Esophagus muscularis mucosa (tissue), 4 donors: Measurements from ENCODE around the gene HTR3E. TPM values are rescaled to one million over a fixed set of nuclear protein-coding genes. Genes with fewer than 3 reads are reported as not detected.
A peak's percentile ranks its signal among the peaks of the same experiment; 100 is the strongest.
"Not testable (repeated sequence)": the region's sequence is repeated elsewhere in the genome, so short reads cannot be mapped to it uniquely, and the experiment has no call there.

Experiments used
- DNase-seq: peaks from one replicate; pipeline ENCODE4 v3.0.0-alpha.2; 2017; ENCODE audit errors: extremely low spot score
- H3K27ac ChIP-seq, 4 donors: fragments of 200-600 bp; sonication (generic); replicated peaks in 1 of 4; 1 replicate in 3 of 4; 2 replicates in 1 of 4; pipeline ENCODE4 v1.5.1; 2016 to 2019; ENCODE audit warnings: mild to moderate bottlenecking in 1 of 4
- H3K27me3 ChIP-seq, 4 donors: fragments of 200-600 bp; sonication (generic); one replicate each; pipeline versions ENCODE4 v1.5.1 to v1.6.0; 2016 to 2019
- H3K36me3 ChIP-seq, 4 donors: fragments of 200-600 bp; sonication (generic); one replicate each; pipeline ENCODE4 v1.5.1; 2016 to 2019
- H3K4me1 ChIP-seq, 4 donors: fragments of 200-600 bp; sonication (generic); one replicate each; pipeline ENCODE4 v1.5.1; 2016 to 2019
- H3K4me3 ChIP-seq, 4 donors: fragments of 200-600 bp; sonication (generic); 1 replicate in 2 of 4; 2 replicates in 2 of 4; pipeline ENCODE4 v1.5.1; 2016 to 2019; ENCODE audit warnings: mild to moderate bottlenecking in 4 of 4, moderate library complexity in 1 of 4
- H3K9me3 ChIP-seq, 4 donors: fragments of 200-600 bp; sonication (generic); 1 replicate in 3 of 4; 2 replicates in 1 of 4; pipeline ENCODE4 v1.5.1; 2016 to 2019
- CTCF ChIP-seq, 3 experiments: fragments of 200-600 bp in 2 of 3; fragments of 450-650 bp in 1 of 3; sonication (generic) in 2 of 3; IDR thresholded peaks; one replicate each; pipeline ENCODE4 v1.5.1; 2017 to 2019; ENCODE audit warnings: antibody characterized with exemption in 3 of 3, mild to moderate bottlenecking in 2 of 3, moderate library complexity in 1 of 3
- EP300 ChIP-seq: sonication (generic); formaldehyde crosslinking; IDR thresholded peaks from one replicate; pipeline ENCODE4 v1.6.1; 2017; ENCODE audit warnings: antibody characterized with exemption
- POLR2A ChIP-seq: fragments of 450-650 bp; IDR thresholded peaks from one replicate; pipeline ENCODE4 v1.6.1; 2017; ENCODE audit warnings: antibody characterized with exemption, moderate library complexity, mild to moderate bottlenecking, low read depth
- POLR2AphosphoS5 ChIP-seq, 2 donors: sonication (generic); formaldehyde crosslinking; IDR thresholded peaks; one replicate each; pipeline ENCODE4 v1.6.1; 2017; ENCODE audit warnings: antibody characterized with exemption in 2 of 2
- WGBS: methylation state at CpG from one replicate; pipeline ENCODE4 v1.1.5; 2018; 5-methylcytosine and 5-hydroxymethylcytosine counted together
- intact Hi-C: fragments of 100-400 bp; cut with DNase I; formaldehyde crosslinking; loops from one replicate; pipeline ENCODE4 v1.15.1; 2023
- small RNA-seq, 3 donors: library from RNA; depleted of rRNA; stranded (forward); fragments of <200 nt; gene quantifications; one replicate each; pipeline ENCODE3, GENCODE V24; 2016
- total RNA-seq, 4 donors: library from RNA; depleted of rRNA; stranded (reverse); fragments of >200 nt; gene quantifications; one replicate each; pipeline versions ENCODE4 v1.1.0 to v1.2.1, GENCODE V29; 2016

HTR3E gene
- total RNA-seq, 4 donors from 2014 or later = not detected

DNA sequence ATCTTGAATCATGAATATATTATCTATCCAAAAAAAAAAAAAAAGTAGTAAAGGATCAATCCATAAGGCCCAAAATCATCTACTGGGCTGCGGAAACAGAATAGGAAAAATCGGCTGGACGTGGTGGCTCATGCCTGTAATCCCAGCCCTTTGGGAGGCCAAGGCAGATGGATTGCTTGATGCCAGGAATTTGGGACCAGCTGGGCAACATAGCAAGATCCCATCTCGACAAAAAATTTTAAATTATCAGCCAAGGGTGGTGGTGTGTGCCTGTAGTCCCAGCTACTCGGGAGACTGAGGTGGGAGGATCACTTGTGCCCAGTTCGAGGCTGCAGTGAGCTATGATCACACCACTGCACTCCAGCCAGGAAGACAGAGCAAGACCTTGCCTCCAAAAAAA is 52.3 kb downstream of the HTR3E start:
- H3K36me3 ChIP-seq = peaks cover 8 to 28% (median 27%) of the 10 kb centered on the region in 4 donors
- H3K27ac ChIP-seq = no peak overlapping the region
- no peaks in the 10 kb centered on the region for H3K27me3 ChIP-seq
- H3K4me3 ChIP-seq = no peak overlapping the region
- no peak for TF ChIP-seq EP300
- TF ChIP-seq POLR2AphosphoS5 (IDR thresholded peaks at IDR 0.05) = no peak
- no peak for TF ChIP-seq CTCF (IDR thresholded peaks at IDR 0.05)
- no peak for TF ChIP-seq POLR2A
- H3K4me1 ChIP-seq = peaks cover 12 to 21% (median 18%) of the 10 kb centered on the region in 4 donors
- no peak for DNase-seq
- no peaks in the 10 kb centered on the region for H3K9me3 ChIP-seq
- intact Hi-C loops = loop anchor here (5.0 kb wide), 2 partner anchors 38 to 103 kb away; partner anchors contain the start of gene ABCF3
- WGBS = 95% methylated on average over 6 of the region's 6 CpGs

GRCh38 chr3:184149770-184150169 is 52.9 kb downstream of the HTR3E start:
- not testable (repeated sequence) for H3K9me3 ChIP-seq, DNase-seq, H3K4me3 ChIP-seq, H3K27me3 ChIP-seq, H3K27ac ChIP-seq
- intact Hi-C loops = loop anchor here (5.0 kb wide), 2 partner anchors 38 to 103 kb away; partner anchors contain the start of gene ABCF3
- WGBS = 40% methylated on average over 4 of the region's 6 CpGs
- Histone ChIP-seq H3K4me1 (peaks cover 19 to 23% (median 21%) of the 10 kb centered on the region in 4 donors), H3K36me3 (peaks cover 1 to 21% (median 21%) of the 10 kb centered on the region in 4 donors)

- TF ChIP-seq POLR2AphosphoS5 (IDR thresholded peaks at IDR 0.05) (peak; percentile 39 to 73), EP300 (no peak)
- H3K9me3 ChIP-seq = no peaks in the 10 kb centered on the region
- peak within 1 kb of the TSS; percentile 89 to 96 (median 95) for H3K27ac ChIP-seq
- 14% methylated on average over 2 of the region's 84 CpGs for WGBS
- peaks cover 49 to 55% (median 54%) of the 10 kb centered on the region in 4 donors for H3K4me1 ChIP-seq
- H3K27me3 ChIP-seq = no peaks in the 10 kb centered on the region
- no peaks in the 10 kb centered on the region for H3K36me3 ChIP-seq
- DNase-seq = no peak
- intact Hi-C loops = loop anchor here (1.0 kb wide), 1 partner anchor 32 kb away; no protein-coding TSS in a partner anchor
- H3K4me3 ChIP-seq = peak within 1 kb of the TSS; percentile 70 to 98 (median 96)
These were observed 58.2 kb downstream of the HTR3E start, which contains the start of gene DVL3 for GRCh38 chr3:184154885-184155643. Gene DVL3, plus strand, starts transcription at chr3:184155377. Its CDS starts 259 bp downstream, at chr3:184155636.

DNA sequence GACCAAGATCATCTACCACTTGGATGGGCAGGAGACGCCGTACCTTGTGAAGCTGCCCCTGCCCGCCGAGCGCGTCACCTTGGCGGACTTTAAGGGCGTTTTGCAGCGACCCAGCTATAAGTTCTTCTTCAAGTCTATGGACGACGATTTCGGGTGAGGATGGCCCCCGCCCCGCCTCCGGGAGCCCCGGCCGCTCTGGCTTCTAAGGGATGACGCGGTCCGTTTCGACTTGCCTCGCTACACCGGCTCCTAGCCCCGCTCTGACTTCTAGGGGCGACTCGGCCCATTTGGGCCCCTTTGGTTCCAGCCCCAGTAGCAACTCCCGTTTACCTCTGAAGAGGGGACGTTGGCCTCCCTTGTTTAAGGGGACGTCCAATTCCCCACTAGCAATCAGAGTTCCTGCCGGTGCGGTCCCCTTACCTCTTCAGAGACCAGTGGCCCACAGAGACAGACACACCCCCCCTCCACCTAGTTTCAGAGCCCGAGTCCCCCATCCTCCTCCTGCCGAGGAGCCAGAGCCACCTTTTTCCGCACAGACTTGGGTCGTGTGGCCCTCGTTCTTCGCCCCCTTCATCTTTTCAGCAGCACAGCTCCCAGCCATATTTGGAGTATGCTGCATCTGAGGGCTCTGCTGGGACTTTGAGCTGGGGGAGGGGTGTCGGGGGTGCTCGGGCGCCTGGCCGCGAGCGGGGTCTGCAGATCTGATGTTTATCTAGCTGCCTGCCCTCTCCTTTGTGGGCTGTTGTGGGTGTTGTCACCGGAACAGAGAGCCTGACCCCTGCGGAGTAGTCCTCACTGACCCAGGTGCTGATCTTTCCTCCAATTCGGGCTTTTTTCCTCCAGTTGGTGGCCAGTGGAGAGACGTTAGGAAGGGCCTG is 59.0 kb downstream of the HTR3E start:
- Histone ChIP-seq H3K27me3 (no peaks in the 10 kb centered on the region), H3K27ac (peak overlapping the region; percentile 89 to 96 (median 95)), H3K36me3 (no peaks in the 10 kb centered on the region), H3K4me1 (peaks cover 57 to 63% (median 62%) of the 10 kb centered on the region in 4 donors), H3K9me3 (no peaks in the 10 kb centered on the region), H3K4me3 (peak overlapping the region; percentile 70 to 98 (median 96))
- 0% methylated on average over 32 of the region's 47 CpGs for WGBS
- DNase-seq = no peak
- TF ChIP-seq EP300 = no peak
- TF ChIP-seq POLR2AphosphoS5 (IDR thresholded peaks at IDR 0.05) = no peak
- TF ChIP-seq POLR2A = no peak
- TF ChIP-seq CTCF (IDR thresholded peaks at IDR 0.05) = no peak
- intact Hi-C loops = loop anchor here (1.0 kb wide), 1 partner anchor 31 kb away; no protein-coding TSS in a partner anchor

DNA sequence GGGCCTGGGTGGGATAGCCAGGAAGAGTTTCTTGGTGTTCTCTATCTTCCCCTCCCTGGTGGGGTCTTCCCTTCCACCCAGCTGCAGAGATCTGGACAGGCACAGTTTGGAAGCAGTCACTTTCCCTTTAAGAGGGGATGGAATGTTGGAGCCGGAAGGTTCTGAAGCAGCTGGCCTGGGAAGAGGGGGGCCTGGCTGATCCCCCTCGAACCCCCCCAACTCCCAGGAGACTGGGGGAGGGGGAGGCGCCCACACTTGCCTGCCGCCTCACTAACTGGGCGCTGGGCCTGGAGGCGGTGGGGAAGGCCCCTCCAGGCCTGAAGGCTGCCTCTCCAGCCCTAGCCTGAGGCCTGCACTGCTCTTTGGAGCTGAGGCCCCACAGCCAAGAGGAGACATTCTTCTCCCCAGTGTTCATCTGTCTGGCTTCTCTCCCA is 59.7 kb downstream of the HTR3E start:
- Histone ChIP-seq H3K9me3 (no peaks in the 10 kb centered on the region), H3K36me3 (no peaks in the 10 kb centered on the region), H3K4me1 (peaks cover 64 to 70% (median 69%) of the 10 kb centered on the region in 4 donors), H3K4me3 (peak overlapping the region; percentile 70 to 98 (median 96)), H3K27ac (peak overlapping the region; percentile 89 to 96 (median 95)), H3K27me3 (no peaks in the 10 kb centered on the region)
- no peak for DNase-seq
- intact Hi-C loops = no loop called here
- TF ChIP-seq POLR2A (no peak), EP300 (no peak), POLR2AphosphoS5 (IDR thresholded peaks at IDR 0.05) (peak; percentile 54 to 68), CTCF (IDR thresholded peaks at IDR 0.05) (no peak)
- 0% methylated on average over 1 of the region's 6 CpGs for WGBS

Small RNAs within 50 kb of the gene (small RNA-seq; reads per million reads assigned to genes)
- 0 reads per million in 3 donors for gene RF00019

Other genes starting within 250 kb of the HTR3E start
- gene PARL, start 212.2 kb upstream of the HTR3E start, total RNA-seq = 10 to 100 TPM; 40.2 to 57.1 (median 51.2) TPM
- gene ABCC5, start 79.2 kb upstream of the HTR3E start, total RNA-seq = 10 to 100 TPM in 3 of 4 donors, 1 to 10 TPM in 1; 9.8 to 20.2 (median 17.6) TPM
- gene HTR3D, start 65.3 kb upstream of the HTR3E start, total RNA-seq = not detected
- gene HTR3C, start 44.0 kb upstream of the HTR3E start, total RNA-seq = not detected
- 10 to 100 TPM; 29.3 to 39.5 (median 33.8) TPM for gene EIF2B5, start 38.3 kb downstream of the HTR3E start, total RNA-seq
- 100 to 1,000 TPM in 2 of 4 donors, 10 to 100 TPM in 2; 64.0 to 119 (median 86.3) TPM for gene DVL3, start 58.3 kb downstream of the HTR3E start, total RNA-seq
- 100 to 1,000 TPM; 258 to 397 (median 298) TPM for gene AP2M1, start 77.8 kb downstream of the HTR3E start, total RNA-seq
- 10 to 100 TPM; 34.8 to 43.2 (median 36.9) TPM for gene ABCF3, start 89.1 kb downstream of the HTR3E start, total RNA-seq
- under 1 TPM in 3 of 4 donors, not detected in 1; 0.17 to 0.33 (median 0.32) TPM for gene VWA5B2, start 132.5 kb downstream of the HTR3E start, total RNA-seq
- gene ALG3, start 151.9 kb downstream of the HTR3E start, total RNA-seq = 10 to 100 TPM; 35.6 to 48.5 (median 39.8) TPM
- 1 to 10 TPM; 3.3 to 4.9 (median 3.7) TPM for gene EEF1AKMT4, start 152.6 kb downstream of the HTR3E start, total RNA-seq
- not detected for gene CAMK2N2, start 164.5 kb downstream of the HTR3E start, total RNA-seq
- gene ECE2, start 179.0 kb downstream of the HTR3E start, total RNA-seq = under 1 TPM; 0.42 to 0.69 (median 0.56) TPM
- 100 to 1,000 TPM; 252 to 356 (median 274) TPM for gene PSMD2, start 202.2 kb downstream of the HTR3E start, total RNA-seq
- 100 to 1,000 TPM; 291 to 418 (median 360) TPM for gene EIF4G1, start 217.5 kb downstream of the HTR3E start, total RNA-seq
- gene FAM131A, start 240.5 kb downstream of the HTR3E start, total RNA-seq = 10 to 100 TPM; 40.3 to 71.0 (median 59.9) TPM